Measurements from ENCODE around the gene CLCA2. TPM values are rescaled to one million over a fixed set of nuclear protein-coding genes. Genes with fewer than 3 reads are reported as not detected.
A peak's percentile ranks its signal among the peaks of the same experiment; 100 is the strongest.
"Not testable (repeated sequence)": the region's sequence is repeated elsewhere in the genome, so short reads cannot be mapped to it uniquely, and the experiment has no call there.

CLCA2 gene
- total RNA-seq, 3 donors from 2014 or later, result not detected

- DNase-seq, result no peak
- Mint-ChIP-seq H3K4me3 (no peak overlapping the region), H3K9me3 (no peaks in the 10 kb centered on the region), H3K36me3 (ENCODE audit: insufficient read depth) (no peaks in the 10 kb centered on the region), H3K4me1 (ENCODE audit: low read depth) (no peaks in the 10 kb centered on the region), H3K27me3 (ENCODE audit: low read depth) (peaks cover 2% of the 10 kb centered on the region)
- ATAC-seq, result no peak
Measured at GRCh38 chr1:86477256-86477655, 53.3 kb downstream of the CLCA2 start.

DNA sequence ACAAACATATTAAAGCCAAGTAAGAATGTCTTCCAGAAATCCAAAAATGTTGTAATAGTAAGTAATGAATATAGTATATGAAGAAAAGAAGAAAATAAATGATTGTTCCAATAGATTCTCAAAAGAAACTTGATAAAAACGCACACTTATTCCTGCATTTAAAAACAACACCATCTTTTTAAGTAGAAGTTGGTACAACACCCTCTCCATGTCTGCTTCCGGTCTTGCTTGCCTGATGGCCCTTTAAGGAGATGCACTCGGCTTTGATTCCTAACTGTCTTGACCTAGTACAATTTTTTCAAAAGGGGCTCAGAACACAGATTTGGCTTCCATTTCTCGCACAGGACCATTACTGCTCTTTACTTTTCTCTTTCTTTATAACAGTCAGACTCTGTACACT is 53.7 kb downstream of the CLCA2 start:
- no peaks in the 10 kb centered on the region for H3K9me3 Mint-ChIP-seq
- no peak overlapping the region for H3K4me3 Mint-ChIP-seq
- DNase-seq, result no peak
- H3K27me3 Mint-ChIP-seq (ENCODE audit: low read depth), result no peaks in the 10 kb centered on the region
- ATAC-seq, result no peak
- H3K4me1 Mint-ChIP-seq (ENCODE audit: low read depth), result no peaks in the 10 kb centered on the region
- H3K36me3 Mint-ChIP-seq (ENCODE audit: insufficient read depth), result no peaks in the 10 kb centered on the region

- Mint-ChIP-seq H3K36me3 (ENCODE audit: insufficient read depth) (no peaks in the 10 kb centered on the region), H3K4me3 (no peak overlapping the region), H3K9me3 (no peaks in the 10 kb centered on the region), H3K4me1 (ENCODE audit: low read depth) (no peaks in the 10 kb centered on the region), H3K27me3 (ENCODE audit: low read depth) (no peaks in the 10 kb centered on the region)
- no peak for ATAC-seq
- DNase-seq, result no peak
Measured at GRCh38 chr1:86478416-86479156, 54.6 kb downstream of the CLCA2 start.

GRCh38 chr1:86481966-86482365 is 58.0 kb downstream of the CLCA2 start:
- H3K4me1 Mint-ChIP-seq (ENCODE audit: low read depth), result no peaks in the 10 kb centered on the region
- H3K36me3 Mint-ChIP-seq (ENCODE audit: insufficient read depth), result no peaks in the 10 kb centered on the region
- no peak for ATAC-seq
- DNase-seq, result no peak
- no peak overlapping the region for H3K4me3 Mint-ChIP-seq
- no peaks in the 10 kb centered on the region for H3K27me3 Mint-ChIP-seq (ENCODE audit: low read depth)
- no peaks in the 10 kb centered on the region for H3K9me3 Mint-ChIP-seq

DNA sequence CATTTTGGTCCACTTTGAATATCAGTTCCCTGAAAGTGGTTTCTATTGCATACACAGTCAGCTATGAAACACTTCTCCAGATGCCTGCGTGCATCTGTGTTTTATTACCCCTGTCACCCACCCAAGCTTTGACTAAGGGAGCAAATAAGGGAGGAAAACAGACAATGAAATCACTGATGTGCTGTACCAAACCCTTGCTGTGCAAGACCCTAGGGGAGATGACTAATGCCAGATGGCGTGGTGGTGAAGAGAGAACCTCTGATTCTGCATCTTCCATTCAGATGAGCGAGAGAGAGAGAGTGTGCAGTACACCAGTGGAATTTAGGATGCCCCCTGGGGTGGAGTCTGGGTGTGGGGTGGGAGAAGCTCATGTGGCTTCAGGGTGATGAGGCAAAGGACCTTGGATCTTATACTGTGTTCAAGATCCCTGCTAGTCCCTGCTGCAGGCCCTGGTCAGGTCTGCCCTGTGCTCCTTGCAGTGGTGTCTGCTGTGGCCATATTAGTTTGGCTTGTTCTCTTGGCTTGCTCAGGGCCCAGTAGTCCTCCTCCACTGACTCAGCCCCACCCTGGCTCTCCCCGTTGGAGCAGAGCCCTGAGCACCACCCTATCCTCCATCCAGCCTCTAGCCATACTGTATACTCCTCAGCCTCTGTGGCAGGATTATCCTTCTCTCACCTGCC is 63.3 kb downstream of the CLCA2 start:
- no peaks in the 10 kb centered on the region for H3K4me1 Mint-ChIP-seq (ENCODE audit: low read depth)
- H3K4me3 Mint-ChIP-seq, result no peak overlapping the region
- ATAC-seq (no peak), DNase-seq (no peak)
- no peaks in the 10 kb centered on the region for H3K9me3 Mint-ChIP-seq
- H3K27me3 Mint-ChIP-seq (ENCODE audit: low read depth), result no peaks in the 10 kb centered on the region
- H3K36me3 Mint-ChIP-seq (ENCODE audit: insufficient read depth), result no peaks in the 10 kb centered on the region

- DNase-seq (no peak), ATAC-seq (no peak)
- no peaks in the 10 kb centered on the region for H3K27me3 Mint-ChIP-seq (ENCODE audit: low read depth)
- H3K36me3 Mint-ChIP-seq (ENCODE audit: insufficient read depth), result no peaks in the 10 kb centered on the region
- no peaks in the 10 kb centered on the region for H3K4me1 Mint-ChIP-seq (ENCODE audit: low read depth)
- H3K9me3 Mint-ChIP-seq, result no peaks in the 10 kb centered on the region
- H3K4me3 Mint-ChIP-seq, result no peak overlapping the region
Measured at GRCh38 chr1:86487811-86488141, 63.8 kb downstream of the CLCA2 start.

DNA sequence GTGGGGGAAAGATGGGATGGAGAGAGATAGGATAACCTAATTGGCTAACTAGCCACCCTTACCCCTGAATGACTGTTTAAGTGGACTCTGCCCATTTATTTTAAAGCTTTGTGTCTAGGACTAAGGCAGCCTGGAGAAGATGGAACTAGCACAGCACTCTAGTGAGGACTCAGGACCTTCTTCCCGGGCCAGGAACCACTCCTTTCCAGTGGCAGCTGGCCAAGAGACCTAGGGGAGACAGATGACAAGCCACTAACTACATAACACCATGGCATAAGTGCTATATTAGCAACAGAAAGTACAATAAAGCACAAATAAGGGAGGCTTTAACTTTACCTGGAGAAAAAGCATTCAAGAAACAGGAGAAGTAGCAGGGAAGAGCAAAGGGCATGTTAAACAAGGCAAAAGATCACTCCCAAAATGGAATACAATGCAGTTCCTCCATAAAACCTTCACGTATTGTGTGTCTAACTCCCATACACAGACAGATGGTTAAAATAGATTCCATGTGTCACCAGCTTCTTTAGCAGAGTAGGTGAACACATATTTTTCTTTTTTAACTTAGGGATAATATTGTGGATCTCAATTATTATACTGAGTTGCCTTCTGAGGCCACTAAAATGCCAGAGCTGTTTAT is 65.4 kb downstream of the CLCA2 start:
- Mint-ChIP-seq H3K36me3 (ENCODE audit: insufficient read depth) (no peaks in the 10 kb centered on the region), H3K4me3 (no peak overlapping the region), H3K27me3 (ENCODE audit: low read depth) (no peaks in the 10 kb centered on the region), H3K4me1 (ENCODE audit: low read depth) (no peaks in the 10 kb centered on the region), H3K9me3 (no peaks in the 10 kb centered on the region)
- DNase-seq, result no peak
- no peak for ATAC-seq

DNA sequence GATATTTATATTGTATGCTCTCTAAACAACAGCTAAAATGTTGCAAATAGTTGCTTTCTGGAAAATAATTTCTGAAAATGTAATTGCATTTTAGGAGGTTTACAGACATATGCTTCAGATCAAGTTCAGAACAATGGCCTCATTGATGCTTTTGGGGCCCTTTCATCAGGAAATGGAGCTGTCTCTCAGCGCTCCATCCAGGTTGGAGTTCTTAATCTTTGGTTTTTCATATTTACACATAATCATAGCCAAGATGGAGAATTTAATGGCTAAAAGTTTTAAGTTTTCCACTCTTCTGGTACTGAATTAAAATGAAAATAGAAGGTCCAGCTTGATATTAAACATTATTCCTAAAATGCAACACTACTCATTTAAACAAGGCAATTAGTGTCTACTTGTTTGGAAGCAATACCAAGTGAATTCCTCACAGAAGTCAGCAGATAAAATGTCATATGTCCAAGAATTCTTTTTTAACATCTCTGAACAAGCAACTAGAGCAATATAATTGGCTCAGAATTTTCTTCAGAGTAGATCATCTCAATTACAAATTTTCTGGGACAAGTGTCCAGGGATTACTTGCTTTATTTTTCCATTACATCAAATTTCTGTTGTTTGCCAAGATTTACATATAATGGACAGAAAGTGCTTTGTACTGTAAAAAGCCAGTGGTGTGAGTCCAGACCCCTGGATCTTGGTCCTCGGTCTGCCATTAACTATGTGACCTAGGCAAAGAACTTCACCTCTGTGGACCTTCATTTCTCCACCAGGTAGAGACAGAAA is 67.4 kb downstream of the CLCA2 start:
- no peak overlapping the region for H3K4me3 Mint-ChIP-seq
- DNase-seq (no peak), ATAC-seq (no peak)
- H3K36me3 Mint-ChIP-seq (ENCODE audit: insufficient read depth), result no peaks in the 10 kb centered on the region
- H3K4me1 Mint-ChIP-seq (ENCODE audit: low read depth), result no peaks in the 10 kb centered on the region
- no peaks in the 10 kb centered on the region for H3K27me3 Mint-ChIP-seq (ENCODE audit: low read depth)
- H3K9me3 Mint-ChIP-seq, result no peaks in the 10 kb centered on the region

DNA sequence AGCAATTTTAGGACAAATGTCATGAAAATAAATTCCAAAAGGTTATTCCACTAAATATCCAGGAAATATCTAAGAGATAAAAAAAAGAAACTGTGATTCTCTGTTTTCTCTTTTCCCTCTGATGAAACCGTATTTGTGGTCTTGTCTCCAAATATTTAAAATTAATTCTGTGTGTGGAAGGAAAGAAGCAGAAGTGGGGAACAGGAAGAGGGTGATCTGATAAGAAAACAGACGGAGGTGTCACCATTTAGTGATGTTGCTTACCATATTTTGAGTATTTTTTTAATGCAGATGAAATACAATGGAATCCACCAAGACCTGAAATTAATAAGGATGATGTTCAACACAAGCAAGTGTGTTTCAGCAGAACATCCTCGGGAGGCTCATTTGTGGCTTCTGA is 74.3 kb downstream of the CLCA2 start:
- DNase-seq (no peak), ATAC-seq (no peak)
- Mint-ChIP-seq H3K36me3 (ENCODE audit: insufficient read depth) (no peaks in the 10 kb centered on the region), H3K4me1 (ENCODE audit: low read depth) (peaks cover 8% of the 10 kb centered on the region), H3K9me3 (no peaks in the 10 kb centered on the region), H3K4me3 (no peak overlapping the region), H3K27me3 (ENCODE audit: low read depth) (peaks cover 15% of the 10 kb centered on the region)

- Mint-ChIP-seq H3K9me3 (no peaks in the 10 kb centered on the region), H3K36me3 (ENCODE audit: insufficient read depth) (no peaks in the 10 kb centered on the region), H3K27me3 (ENCODE audit: low read depth) (peaks cover 15% of the 10 kb centered on the region), H3K4me3 (no peak overlapping the region), H3K4me1 (ENCODE audit: low read depth) (peaks cover 12% of the 10 kb centered on the region)
- peak in 1 of 2 donors; percentile 61 for ATAC-seq
- DNase-seq, result no peak
Measured at GRCh38 chr1:86499987-86500593, 76.1 kb downstream of the CLCA2 start.

GRCh38 chr1:86500714-86501113 is 76.7 kb downstream of the CLCA2 start:
- peaks cover 15% of the 10 kb centered on the region for H3K27me3 Mint-ChIP-seq (ENCODE audit: low read depth)
- DNase-seq (no peak), ATAC-seq (no peak)
- H3K4me1 Mint-ChIP-seq (ENCODE audit: low read depth), result peaks cover 12% of the 10 kb centered on the region
- H3K9me3 Mint-ChIP-seq, result no peaks in the 10 kb centered on the region
- no peak overlapping the region for H3K4me3 Mint-ChIP-seq
- no peaks in the 10 kb centered on the region for H3K36me3 Mint-ChIP-seq (ENCODE audit: insufficient read depth)

GRCh38 chr1:86502125-86502646 is 78.2 kb downstream of the CLCA2 start:
- peaks cover 13% of the 10 kb centered on the region for H3K27me3 Mint-ChIP-seq (ENCODE audit: low read depth)
- peak; percentile 17 for DNase-seq
- H3K4me1 Mint-ChIP-seq (ENCODE audit: low read depth), result peaks cover 12% of the 10 kb centered on the region
- H3K36me3 Mint-ChIP-seq (ENCODE audit: insufficient read depth); H3K9me3 Mint-ChIP-seq: not testable (repeated sequence)
- H3K4me3 Mint-ChIP-seq, result peak overlapping the region; percentile 83
- ATAC-seq, result peak; percentile 65 to 78

DNA sequence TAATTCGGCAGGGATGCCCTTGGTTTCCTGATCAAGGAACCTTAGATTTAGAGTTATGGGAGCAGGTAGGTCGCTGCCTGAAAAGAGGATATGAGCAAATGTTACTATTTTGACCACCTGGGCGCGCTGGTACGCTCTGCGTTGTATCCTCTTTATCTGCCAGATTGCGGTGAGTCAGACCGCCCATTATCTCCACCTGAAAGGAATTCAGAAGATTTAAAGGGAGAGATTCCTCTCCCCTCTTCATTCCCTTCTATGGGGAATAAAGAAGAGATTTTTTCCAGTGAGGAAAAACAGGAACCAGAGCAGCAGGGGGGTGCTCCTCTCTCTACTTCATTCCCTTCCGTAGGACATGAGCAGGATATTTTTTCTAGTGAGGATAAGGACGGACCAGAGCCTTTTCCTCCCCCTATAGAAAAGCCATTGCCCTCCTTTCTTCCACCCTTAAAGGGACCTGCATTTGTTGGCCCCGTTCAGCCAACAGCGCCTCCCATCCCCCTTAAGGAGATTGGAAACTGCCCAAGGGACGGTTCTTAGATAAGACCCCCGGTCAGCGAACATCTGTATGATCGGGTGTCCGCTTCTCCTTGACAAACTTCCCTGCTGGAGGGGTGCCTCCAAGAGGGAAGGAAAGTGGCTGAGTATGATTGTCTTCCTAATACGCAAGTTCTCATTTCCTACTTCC is 78.9 kb downstream of the CLCA2 start:
- H3K4me1 Mint-ChIP-seq (ENCODE audit: low read depth), result peaks cover 12% of the 10 kb centered on the region
- H3K27me3 Mint-ChIP-seq (ENCODE audit: low read depth), result peaks cover 11% of the 10 kb centered on the region
- peak overlapping the region; percentile 83 for H3K4me3 Mint-ChIP-seq
- H3K9me3 Mint-ChIP-seq, result no peaks in the 10 kb centered on the region
- ATAC-seq, result no peak
- no peaks in the 10 kb centered on the region for H3K36me3 Mint-ChIP-seq (ENCODE audit: insufficient read depth)
- DNase-seq, result no peak

Data from activated T-cell treated with anti-CD3 and anti-CD28 coated beads, Interleukin-2, amount 50 U/mL, for 4 hours (primary cell).